Aorta (tissue), 5 donors: ENCODE results near the gene MLLT6. TPM values are rescaled to one million over a fixed set of nuclear protein-coding genes. Genes with fewer than 3 reads are reported as not detected.

Experiments
- ATAC-seq: fragments of 200-7000 bp; cut with Tn5 transposase; one replicate; pipeline ENCODE4 v1.9.1; 2022; ENCODE audit warnings: moderate library complexity; ENCODE audit not compliant: low FRiP score
- DNase-seq, 2 donors: peaks; one replicate each; pipeline ENCODE4 v3.0.0-alpha.2; 2020
- H3K27ac ChIP-seq, 2 donors: one replicate each; pipeline ENCODE4 v1.5.1; 2013; ENCODE audit warnings: low read length in 2 of 2, mild to moderate bottlenecking in 2 of 2, moderate library complexity in 2 of 2, control low read depth in 1 of 2, inconsistent platforms in 1 of 2, low read depth in 1 of 2
- H3K27me3 ChIP-seq, 2 donors: one replicate each; pipeline ENCODE4 v1.6.1; 2013; ENCODE audit warnings: control low read depth in 1 of 2, low read length in 1 of 2, mild to moderate bottlenecking in 1 of 2, moderate library complexity in 1 of 2; ENCODE audit not compliant: insufficient read depth in 2 of 2, control insufficient read depth in 1 of 2
- H3K36me3 ChIP-seq, 2 donors: one replicate each; pipeline ENCODE4 v1.6.1; 2013; ENCODE audit warnings: control low read depth in 1 of 2, low read length in 1 of 2, mild to moderate bottlenecking in 1 of 2; ENCODE audit not compliant: insufficient read depth in 2 of 2, control insufficient read depth in 1 of 2
- H3K4me1 ChIP-seq, 2 donors: one replicate each; pipeline ENCODE4 v1.6.1; 2013; ENCODE audit warnings: low read length in 2 of 2, control low read depth in 1 of 2, mild to moderate bottlenecking in 1 of 2, moderate library complexity in 1 of 2; ENCODE audit not compliant: insufficient read depth in 2 of 2, control insufficient read depth in 1 of 2
- H3K4me3 ChIP-seq, 2 donors: one replicate each; pipeline ENCODE4 v1.5.1; 2013; ENCODE audit warnings: low read length in 2 of 2, control low read depth in 1 of 2, mild to moderate bottlenecking in 1 of 2
- H3K9me3 ChIP-seq: one replicate; pipeline ENCODE4 v1.6.1; 2013; ENCODE audit warnings: mild to moderate bottlenecking, low read length; ENCODE audit not compliant: control insufficient read depth
- WGBS, 2 donors: extraction: QIAGEN DNeasy Blood & Tissue Kit; methylation state at CpG; one replicate each; pipeline ENCODE4 v1.1.7; 2013; 5-methylcytosine and 5-hydroxymethylcytosine counted together
- intact Hi-C, 2 donors: fragments of 100-400 bp; cut with DNase I; formaldehyde crosslinking; loops; one replicate each; pipeline versions ENCODE4 v1.14.2 to v1.15.0; 2022
- polyA plus RNA-seq, 2 donors: library from polyadenylated mRNA; stranded (reverse); fragments of 200-250 nt; gene quantifications; one replicate each; pipeline ENCODE4 v1.2.3, GENCODE V29; 2013
- total RNA-seq, 2 donors: library from RNA; stranded (reverse); fragmentation: NEBNext Ultra II Directional; extraction: Animal tissue kit (Norgen Biotek cat#: 25700); gene quantifications; one replicate each; pipeline ENCODE4 v1.2.1, GENCODE V29; 2021
- donor health status: healthy with polysubstance abuse.
- donor health status: Bipolar disorder and iron deficiency.
- donor health status: DM: no; HTN: no; CAD: no.
- donor health status: DM: no; HTN: no; CAD: no.
- donor health status: DM: yes; HTN: yes; CAD: no.

Gene MLLT6
- total and polyA plus RNA-seq, 4 donors: 28.7 to 195 (median 97.1) TPM

GRCh38 chr17:38733982-38734973 is 29.2 kb downstream of the MLLT6 start:
- H3K4me3 ChIP-seq: no peak overlapping the region
- no peaks in the 10 kb centered on the region for H3K9me3 ChIP-seq
- intact Hi-C loops: loop anchor here (2.0 to 10.0 kb wide), 2 partner anchors 57 to 421 kb away; partner anchors contain the start of gene PLXDC1 (in 1 of the 2)
- H3K27ac ChIP-seq: no peak overlapping the region
- DNase-seq (no peak), ATAC-seq (no peak)
- peaks cover 0 to 6% of the 10 kb centered on the region in 2 donors for H3K36me3 ChIP-seq
- H3K4me1 ChIP-seq: no peaks in the 10 kb centered on the region
- 58 to 61% methylated on average over 14 to 15 of the region's 15 CpGs for WGBS, 2 donors
- no peaks in the 10 kb centered on the region for H3K27me3 ChIP-seq

DNA sequence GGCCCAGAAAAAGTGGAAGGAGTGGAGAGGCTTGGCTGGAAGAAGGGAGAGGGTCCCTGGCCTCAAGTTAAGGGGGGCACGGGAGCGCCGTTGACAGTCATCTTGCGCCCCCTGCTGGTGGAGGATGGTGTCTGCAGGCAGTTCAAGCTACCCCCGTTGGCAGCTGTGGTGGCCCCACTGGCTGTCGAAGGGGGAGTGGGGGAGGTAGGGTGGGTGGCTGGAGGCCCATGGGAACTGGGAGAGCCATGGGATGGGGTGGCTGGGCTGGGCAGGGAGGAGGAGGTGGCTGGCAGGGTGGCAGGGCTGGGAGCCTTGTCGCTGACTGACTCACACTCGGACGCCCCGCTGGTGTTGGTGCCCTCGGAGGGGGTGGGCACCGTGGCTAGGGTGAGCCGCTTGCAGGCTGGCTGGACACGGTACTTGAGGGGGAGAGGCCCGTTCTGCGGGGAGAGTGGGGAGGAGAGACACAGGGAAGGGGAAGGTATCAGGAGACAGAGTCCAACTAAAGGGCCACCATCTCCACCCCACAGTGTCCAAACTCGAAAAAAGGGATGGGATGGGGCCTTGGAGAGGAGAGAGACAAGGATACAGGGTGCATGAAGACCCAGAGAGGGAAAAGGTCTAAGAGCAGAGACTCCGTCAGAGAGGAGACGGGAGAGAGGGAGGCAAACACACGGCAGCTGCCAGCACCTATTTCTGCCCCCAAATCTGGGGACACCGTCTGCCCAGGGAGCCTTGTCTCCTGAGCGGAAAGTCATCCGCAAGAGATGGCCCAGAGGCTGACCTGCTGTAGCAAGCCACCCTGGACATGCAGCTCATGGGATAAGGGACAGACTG is 30.3 kb downstream of the MLLT6 start:
- DNase-seq (peak; percentile 72 to 92), ATAC-seq (peak; percentile 56)
- Histone ChIP-seq H3K27ac (no peak overlapping the region), H3K4me1 (no peaks in the 10 kb centered on the region), H3K4me3 (no peak overlapping the region), H3K9me3 (no peaks in the 10 kb centered on the region), H3K27me3 (no peaks in the 10 kb centered on the region), H3K36me3 (peaks cover 0 to 6% of the 10 kb centered on the region in 2 donors)
- intact Hi-C loops: loop anchor here (2.0 to 10.0 kb wide), 2 partner anchors 59 to 419 kb away; partner anchors contain the start of gene PLXDC1 (in 1 of the 2)
- WGBS, 2 donors: 26 to 27% methylated on average over 23 of the region's 23 CpGs

GRCh38 chr17:38738007-38738662 is 33.1 kb downstream of the MLLT6 start:
- ATAC-seq: no peak
- WGBS, 2 donors: 83 to 84% methylated on average over 14 of the region's 14 CpGs
- Histone ChIP-seq H3K36me3 (peaks cover 0 to 6% of the 10 kb centered on the region in 2 donors), H3K27ac (no peak overlapping the region), H3K4me1 (peaks cover 0 to 2% of the 10 kb centered on the region in 2 donors), H3K4me3 (no peak overlapping the region), H3K27me3 (no peaks in the 10 kb centered on the region), H3K9me3 (no peaks in the 10 kb centered on the region)
- intact Hi-C loops: loop anchor here in 1 of 2 donors (10.0 kb wide), 1 partner anchor 417 kb away; the partner anchor contains the start of gene PLXDC1
- no peak for DNase-seq

DNA sequence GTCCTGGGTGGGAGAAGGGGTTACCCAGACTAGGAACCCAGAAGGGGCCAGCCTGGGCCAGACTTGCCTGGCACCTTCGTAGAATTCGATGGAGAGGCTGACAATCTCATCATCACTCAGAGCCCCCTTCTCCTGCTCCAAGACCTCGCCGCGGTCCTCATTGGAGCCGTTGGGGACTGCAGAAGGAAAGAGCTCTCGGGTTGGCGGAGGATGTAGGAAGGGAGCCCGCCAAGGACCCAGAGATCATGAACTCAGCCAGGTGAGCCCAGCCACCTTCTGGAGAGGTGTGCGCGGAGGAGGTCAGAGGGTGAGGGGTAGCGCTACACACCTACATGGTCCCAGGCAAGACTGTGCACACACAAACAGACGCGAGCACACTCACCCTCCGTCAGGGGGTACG is 33.6 kb downstream of the MLLT6 start:
- Histone ChIP-seq H3K27me3 (no peaks in the 10 kb centered on the region), H3K27ac (no peak overlapping the region), H3K9me3 (no peaks in the 10 kb centered on the region), H3K4me3 (no peak overlapping the region), H3K36me3 (peaks cover 0 to 6% of the 10 kb centered on the region in 2 donors), H3K4me1 (peaks cover 0 to 2% of the 10 kb centered on the region in 2 donors)
- 90 to 95% methylated on average over 16 of the region's 16 CpGs for WGBS, 2 donors
- DNase-seq (no peak), ATAC-seq (no peak)
- intact Hi-C loops: loop anchor here in 1 of 2 donors (10.0 kb wide), 1 partner anchor 416 kb away; the partner anchor contains the start of gene PLXDC1

DNA sequence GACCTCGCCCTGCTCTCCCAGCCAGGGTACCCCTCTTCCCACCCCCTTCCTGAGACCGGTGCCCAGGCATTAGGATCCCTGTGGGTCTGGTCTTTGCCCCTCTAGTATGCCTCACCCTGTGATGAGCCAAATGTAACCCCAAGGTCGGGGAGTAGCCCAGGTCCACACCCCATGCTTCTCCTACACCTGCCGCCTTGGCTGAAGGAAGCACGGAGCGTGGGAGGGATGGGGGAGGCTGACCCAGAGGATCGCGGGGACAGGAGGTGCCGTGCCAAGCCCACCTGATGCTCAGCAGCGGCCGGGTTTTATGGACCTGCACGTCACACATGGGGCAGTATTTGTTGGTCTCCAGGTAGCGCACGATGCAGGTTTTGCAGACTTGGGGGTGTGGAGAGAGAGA is 34.2 kb downstream of the MLLT6 start:
- ATAC-seq (no peak), DNase-seq (peak in 1 of 2 donors; percentile 42)
- Histone ChIP-seq H3K9me3 (no peaks in the 10 kb centered on the region), H3K27me3 (no peaks in the 10 kb centered on the region), H3K4me1 (peaks cover 0 to 2% of the 10 kb centered on the region in 2 donors), H3K27ac (no peak overlapping the region), H3K4me3 (no peak overlapping the region), H3K36me3 (peaks cover 0 to 6% of the 10 kb centered on the region in 2 donors)
- intact Hi-C loops: loop anchor here in 1 of 2 donors (10.0 kb wide), 1 partner anchor 415 kb away; the partner anchor contains the start of gene PLXDC1
- 77 to 84% methylated on average over 14 of the region's 14 CpGs for WGBS, 2 donors

DNA sequence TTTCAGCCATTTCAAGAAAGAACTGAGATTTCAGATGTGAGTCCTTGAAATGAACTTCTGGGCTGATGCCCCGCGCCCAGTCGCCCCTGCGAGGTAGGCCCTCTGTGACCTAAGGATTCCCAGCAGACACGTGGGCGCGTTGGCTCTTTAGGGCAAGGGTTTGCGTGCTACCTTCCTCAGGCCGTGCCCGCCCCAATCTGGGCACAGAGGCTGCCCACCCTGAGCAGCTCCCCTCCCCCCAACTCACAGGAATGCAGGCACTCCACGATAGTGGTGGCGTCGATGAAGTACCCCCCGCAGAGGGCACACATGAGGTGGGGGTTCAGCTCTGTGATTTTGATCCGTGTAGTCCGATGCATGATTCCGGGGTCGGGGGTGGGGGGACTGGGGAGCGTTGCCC is 35.0 kb downstream of the MLLT6 start:
- Histone ChIP-seq H3K9me3 (no peaks in the 10 kb centered on the region), H3K4me1 (peaks cover 0 to 2% of the 10 kb centered on the region in 2 donors), H3K4me3 (no peak overlapping the region), H3K36me3 (peaks cover 0 to 6% of the 10 kb centered on the region in 2 donors), H3K27me3 (no peaks in the 10 kb centered on the region), H3K27ac (no peak overlapping the region)
- intact Hi-C loops: no loop called here
- no peak for ATAC-seq
- DNase-seq: no peak
- WGBS, 2 donors: 86 to 88% methylated on average over 19 of the region's 19 CpGs

GRCh38 chr17:38740806-38741205 is 35.7 kb downstream of the MLLT6 start:
- Histone ChIP-seq H3K9me3 (no peaks in the 10 kb centered on the region), H3K27me3 (no peaks in the 10 kb centered on the region), H3K4me3 (no peak overlapping the region), H3K4me1 (peaks cover 0 to 2% of the 10 kb centered on the region in 2 donors), H3K36me3 (peaks cover 0 to 6% of the 10 kb centered on the region in 2 donors), H3K27ac (peak overlapping the region in 1 of 2 donors; percentile 14)
- no peak for DNase-seq
- WGBS, 2 donors: 52 to 57% methylated on average over 4 of the region's 4 CpGs
- intact Hi-C loops: no loop called here
- no peak for ATAC-seq

DNA sequence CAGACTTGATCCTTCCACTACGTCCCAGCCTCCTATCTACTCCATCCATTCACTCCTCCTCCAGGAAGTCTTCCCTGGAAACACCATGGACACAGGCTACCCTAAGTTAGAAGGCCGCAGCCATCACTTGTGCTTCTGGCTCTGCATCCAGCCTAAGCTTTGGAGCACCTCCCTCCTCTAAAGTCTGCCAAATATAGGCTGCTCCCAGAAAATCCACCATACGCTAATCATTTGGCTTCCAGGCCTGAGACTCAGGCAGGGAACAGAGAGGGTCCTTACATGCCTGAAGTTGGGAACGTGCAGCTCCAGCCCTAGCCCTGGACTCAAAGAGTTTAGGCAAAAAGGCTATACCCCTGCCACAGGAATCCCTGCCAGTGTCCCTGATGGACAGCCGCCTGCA is 36.4 kb downstream of the MLLT6 start:
- H3K27me3 ChIP-seq: no peaks in the 10 kb centered on the region
- no peaks in the 10 kb centered on the region for H3K9me3 ChIP-seq
- WGBS, 2 donors: 29 to 37% methylated on average over 5 of the region's 5 CpGs
- H3K4me1 ChIP-seq: peaks cover 0 to 2% of the 10 kb centered on the region in 2 donors
- H3K36me3 ChIP-seq: peaks cover 0 to 6% of the 10 kb centered on the region in 2 donors
- DNase-seq (no peak), ATAC-seq (no peak)
- H3K27ac ChIP-seq: no peak overlapping the region
- intact Hi-C loops: no loop called here
- H3K4me3 ChIP-seq: no peak overlapping the region
